Activated gamma-delta T cell treated with anti-CD3 and anti-CD28 coated beads, Interleukin-2, amount 50 U/mL, for 16 hours (primary cell): Measurements from ENCODE around the gene KCNJ4.

Experiments
- DNase-seq: peaks from one replicate; pipeline ENCODE4 v3.0.0-alpha.2; 2020; ENCODE audit warnings: low read depth

Gene KCNJ4

DNA sequence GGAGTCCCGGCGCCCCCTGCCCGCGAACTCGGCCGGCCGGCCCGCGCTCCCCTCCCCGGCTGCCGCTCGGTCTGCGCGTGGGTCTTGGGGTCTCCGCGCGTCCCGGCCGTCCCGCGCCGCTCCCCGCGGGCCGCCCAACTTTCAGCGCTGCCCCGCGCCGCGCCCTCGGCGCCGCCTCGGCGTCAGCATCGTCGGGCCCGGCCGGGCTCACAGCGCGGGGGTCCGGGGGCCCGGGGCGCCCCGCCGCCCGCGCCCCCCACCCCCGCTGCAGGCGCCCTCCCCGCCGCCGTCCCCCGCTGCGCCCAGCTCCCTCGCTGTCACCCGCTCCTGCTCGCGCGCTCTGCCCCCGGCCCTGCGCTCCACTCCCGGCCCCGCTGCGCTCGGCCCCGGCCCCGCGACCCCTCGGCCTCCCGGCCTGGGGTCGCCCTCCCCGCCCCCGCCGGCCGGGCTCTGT is at the start of gene KCNJ4:
KCNJ4 (minus strand) TSS at position 124 of the 454 bp plus-strand sequence. CDS start 27,067 bp downstream, outside the sequence.
- DNase-seq, result no peak

DNA sequence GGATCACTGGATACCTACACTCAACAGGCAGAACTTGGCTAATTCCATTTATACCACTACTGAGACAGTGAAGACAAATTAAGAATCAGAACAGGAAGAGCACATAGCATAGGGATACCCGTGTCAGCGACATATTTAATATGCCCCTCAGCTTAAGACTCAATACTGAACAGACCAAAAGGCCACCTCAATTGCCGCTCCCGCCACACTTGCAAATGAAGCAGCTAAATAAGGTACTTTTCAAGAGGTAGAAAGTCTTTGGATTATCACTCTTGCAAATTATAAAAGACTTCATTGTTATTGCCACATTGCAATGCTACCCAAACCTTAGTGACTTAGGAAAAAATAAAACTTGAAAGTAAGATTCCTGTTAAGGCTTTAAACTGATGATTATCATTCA is 48.0 kb upstream of the KCNJ4 start:
- no peak for DNase-seq

DNA sequence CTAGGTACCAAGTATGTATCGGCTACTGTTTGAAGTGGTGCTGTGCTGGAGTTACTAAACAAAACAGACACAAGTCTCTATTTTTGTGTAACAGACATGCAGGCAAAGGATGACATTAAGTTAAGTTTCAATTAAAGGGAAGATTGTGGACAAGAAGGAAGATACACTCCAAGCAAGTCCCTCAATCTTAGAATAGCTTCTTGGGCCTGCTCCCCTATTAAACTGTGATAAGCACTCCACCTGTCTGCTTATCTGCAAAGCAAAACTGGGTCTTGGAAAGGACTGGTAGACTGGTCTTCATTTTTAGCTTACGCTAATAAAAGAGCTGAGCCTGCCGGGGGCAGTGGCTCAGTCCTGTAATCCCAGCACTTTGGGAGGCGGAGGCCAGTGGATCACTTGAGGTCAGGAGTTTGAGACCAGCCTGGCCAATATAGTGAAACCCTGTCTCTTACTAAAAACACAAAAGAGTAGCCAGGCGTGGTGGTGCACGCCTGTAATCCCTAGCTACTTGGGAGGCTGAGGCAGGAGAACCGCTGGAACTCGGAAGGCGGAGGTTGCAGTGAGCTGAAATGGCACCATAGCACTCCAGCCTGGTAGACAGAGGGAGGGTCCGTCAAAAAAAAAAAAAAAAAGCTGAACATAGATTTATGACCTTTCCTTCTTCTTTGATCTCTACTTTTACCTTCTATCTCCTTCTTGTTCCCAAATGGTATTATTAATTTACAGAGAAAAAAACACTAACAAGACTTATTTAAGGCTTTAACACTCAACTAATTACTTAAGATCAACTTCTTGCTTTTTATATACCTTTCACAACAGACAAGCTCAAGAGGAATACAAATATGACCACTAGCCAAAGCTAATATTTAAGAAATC is 47.0 kb upstream of the KCNJ4 start:
- no peak for DNase-seq

GRCh38 chr22:38497869-38498268 is 42.9 kb upstream of the KCNJ4 start:
- DNase-seq, result no peak

DNA sequence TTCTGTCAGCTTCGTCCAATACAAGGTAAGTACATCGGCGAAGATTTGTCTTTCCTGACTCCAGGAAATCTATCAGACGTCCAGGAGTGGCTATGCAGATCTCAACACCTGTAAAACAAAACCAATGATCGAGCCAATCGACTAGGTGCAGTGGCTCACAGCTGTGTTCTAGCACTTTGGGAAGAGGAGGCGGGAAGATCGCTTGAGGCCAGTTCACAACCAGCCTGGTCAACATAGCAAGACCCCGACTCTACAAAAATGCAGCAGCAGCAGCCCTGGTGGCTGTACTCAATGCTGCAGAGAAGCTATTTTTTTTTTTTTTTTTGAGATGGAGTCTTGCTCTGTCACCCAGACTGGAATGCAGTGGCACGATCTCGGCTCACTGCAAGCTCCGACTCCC is 39.9 kb upstream of the KCNJ4 start:
- DNase-seq, result no peak

DNA sequence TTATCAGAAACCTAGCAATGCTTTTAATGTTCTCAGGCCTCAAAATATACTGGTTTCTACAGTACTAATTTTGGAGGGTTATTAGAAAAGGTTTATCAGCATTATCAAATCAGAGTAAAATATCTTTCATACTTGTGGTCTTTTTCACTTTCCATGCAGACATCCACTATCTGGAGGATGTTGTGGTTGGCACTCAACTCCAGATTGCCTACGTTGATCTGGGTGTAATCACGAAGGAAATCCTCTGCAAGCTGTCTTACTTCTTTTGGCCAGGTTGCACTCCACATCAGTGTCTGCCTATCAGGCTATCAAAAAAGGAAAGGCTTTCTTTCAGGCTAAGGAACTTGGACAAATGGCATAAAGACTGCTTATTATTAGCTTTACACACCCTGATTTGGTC is 39.5 kb upstream of the KCNJ4 start:
- no peak for DNase-seq

DNA sequence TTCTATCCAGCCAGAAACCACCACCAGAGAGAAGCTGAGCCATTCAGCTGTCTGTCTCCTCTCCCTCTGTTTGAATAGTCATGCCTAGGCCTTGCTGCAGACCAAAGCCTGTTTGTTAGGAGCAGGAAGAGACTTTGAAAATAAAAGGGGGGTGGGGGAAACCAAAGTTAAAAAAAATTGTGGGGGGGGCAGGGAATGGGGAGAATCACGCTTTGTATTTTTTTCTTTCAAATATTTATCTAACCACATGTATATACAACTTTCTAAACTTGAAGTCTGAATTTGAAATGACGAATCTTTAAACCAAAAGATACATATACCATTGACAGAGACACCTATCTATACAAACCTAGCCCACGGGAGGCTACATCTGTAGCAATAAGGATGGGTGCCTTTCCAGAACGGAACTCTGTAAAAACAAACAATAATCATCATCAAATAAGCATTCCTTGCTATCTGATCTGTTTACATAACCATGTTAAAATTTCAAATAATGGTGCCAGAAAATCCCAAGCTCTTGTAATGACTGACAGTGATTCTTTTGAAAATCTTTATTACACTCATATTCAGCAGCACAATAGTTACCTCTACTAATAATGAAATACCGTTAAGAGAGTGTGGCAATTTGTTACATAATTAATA is 36.8 kb upstream of the KCNJ4 start:
- no peak for DNase-seq

DNA sequence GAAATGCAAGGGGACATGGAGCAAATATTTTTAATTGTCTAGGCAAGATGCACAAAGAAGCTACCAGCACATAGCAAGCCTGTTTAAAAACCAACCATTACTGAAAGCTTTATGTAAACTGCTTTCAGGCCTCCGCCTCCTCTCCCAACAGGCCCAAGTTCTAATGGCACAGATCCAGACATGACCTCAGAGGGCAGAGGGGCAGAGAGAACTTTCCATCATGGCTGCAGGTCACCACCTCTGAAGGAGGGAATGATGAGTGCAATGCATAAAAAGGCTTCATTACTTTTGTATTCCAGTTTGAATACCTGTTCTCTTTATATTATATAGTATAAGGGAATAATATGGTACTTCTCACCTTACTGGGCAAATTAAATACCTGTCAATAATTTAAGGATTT is 35.9 kb upstream of the KCNJ4 start:
- no peak for DNase-seq

- no peak for DNase-seq
Measured at GRCh38 chr22:38490475-38490874, 35.5 kb upstream of the KCNJ4 start.

DNA sequence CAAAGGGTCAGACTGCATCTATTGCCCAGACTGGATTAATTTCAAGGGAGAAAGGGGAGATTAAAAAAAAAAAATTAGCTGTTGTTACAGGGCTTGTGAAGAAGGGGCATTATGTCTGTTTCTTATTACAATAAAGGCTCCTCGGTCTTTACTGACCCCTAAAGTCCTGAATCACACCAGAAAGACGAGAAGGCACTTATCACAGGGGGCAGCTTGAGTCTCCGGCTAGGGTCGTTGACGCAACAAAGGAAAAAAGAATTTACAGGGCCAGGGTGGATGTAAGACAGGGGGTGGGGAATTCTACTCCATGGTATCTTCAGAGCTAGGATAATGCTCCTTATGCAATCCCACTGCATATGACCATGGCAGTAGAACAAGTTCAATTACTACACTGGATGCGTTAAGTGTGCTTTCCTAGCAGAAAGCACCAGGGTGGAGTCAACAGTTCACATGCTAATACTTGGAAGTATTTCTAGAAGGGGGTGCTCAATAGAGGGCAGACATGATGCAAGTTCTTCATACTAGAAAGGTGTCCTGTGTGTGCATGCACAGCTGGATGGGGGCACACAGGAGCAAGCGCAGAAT is 34.7 kb upstream of the KCNJ4 start:
- DNase-seq, result no peak

DNA sequence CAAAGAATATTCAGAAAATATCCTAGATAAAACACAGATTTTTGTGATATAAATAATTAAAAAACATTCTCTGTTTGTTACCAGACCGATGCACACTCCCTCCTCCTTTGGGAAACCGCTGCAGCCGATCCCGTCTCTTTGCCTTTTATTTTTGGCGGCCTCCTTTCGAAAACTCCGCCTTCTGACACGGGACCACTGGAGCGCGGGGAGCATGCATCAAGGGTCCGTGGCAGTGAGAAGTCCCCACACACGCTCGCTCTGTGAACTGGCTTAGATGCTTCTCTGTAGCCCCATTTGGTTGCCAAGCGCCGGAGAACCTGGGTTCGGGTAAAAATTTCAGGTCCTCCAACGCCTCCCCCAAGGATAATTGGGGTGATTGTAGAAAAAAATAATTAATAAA is 34.1 kb upstream of the KCNJ4 start:
- DNase-seq, result no peak

GRCh38 chr22:38487946-38488345 is 32.9 kb upstream of the KCNJ4 start:
- DNase-seq, result no peak

DNA sequence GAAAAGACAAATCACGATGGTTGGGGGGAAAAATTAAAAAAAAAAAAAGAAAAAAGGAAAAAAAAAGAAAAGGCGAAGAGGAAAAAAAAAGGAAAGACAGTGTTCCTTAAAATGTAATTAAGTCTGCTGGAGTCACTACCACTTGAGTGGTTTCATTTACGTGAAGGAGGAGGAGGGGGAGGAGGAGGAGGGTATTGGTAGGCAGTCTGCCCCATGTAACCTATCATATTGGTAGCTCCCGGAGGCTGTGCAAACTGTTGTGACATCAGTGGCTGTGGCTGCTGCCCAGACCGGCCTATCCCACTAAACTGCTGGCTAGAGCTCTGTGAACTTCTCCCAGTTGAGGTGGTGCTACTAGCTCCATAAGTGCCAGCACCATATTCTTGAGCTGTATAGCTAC is 30.8 kb upstream of the KCNJ4 start:
- DNase-seq, result no peak

- no peak for DNase-seq
Measured at GRCh38 chr22:38484244-38484643, 29.2 kb upstream of the KCNJ4 start.

- no peak for DNase-seq
Measured at GRCh38 chr22:38482662-38483308, 27.8 kb upstream of the KCNJ4 start.

GRCh38 chr22:38481871-38482332 is 26.9 kb upstream of the KCNJ4 start:
- DNase-seq, result no peak

DNA sequence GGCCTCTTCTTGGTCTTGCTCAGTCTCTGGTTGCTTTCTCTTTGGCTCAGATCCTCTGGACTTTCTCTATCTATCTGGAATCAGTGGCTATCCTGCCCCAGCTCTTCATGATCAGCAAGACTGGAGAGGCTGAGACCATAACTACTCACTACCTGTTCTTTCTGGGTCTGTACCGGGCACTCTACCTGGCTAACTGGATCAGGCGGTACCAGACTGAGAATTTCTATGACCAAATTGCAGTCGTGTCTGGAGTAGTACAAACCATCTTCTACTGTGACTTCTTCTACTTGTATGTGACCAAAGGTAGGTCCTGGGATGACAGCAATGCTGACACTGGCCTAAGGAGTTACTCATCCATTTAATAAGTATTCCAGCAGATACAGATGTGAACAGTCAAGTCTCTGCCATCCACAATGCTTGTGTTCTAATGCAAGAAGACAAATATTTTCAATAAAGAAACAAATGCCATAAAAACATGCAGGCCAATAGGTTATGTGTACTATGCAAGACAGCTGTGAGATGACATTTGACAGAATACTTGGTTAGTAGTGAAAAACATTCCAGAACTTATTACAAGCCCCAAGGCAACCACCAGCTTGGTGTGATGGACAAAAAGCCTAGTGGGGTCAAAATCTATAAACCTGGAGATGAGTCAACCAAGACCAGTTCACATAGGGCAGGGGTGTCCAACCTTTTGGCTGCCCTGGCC is 26.3 kb upstream of the KCNJ4 start:
- DNase-seq, result no peak

DNA sequence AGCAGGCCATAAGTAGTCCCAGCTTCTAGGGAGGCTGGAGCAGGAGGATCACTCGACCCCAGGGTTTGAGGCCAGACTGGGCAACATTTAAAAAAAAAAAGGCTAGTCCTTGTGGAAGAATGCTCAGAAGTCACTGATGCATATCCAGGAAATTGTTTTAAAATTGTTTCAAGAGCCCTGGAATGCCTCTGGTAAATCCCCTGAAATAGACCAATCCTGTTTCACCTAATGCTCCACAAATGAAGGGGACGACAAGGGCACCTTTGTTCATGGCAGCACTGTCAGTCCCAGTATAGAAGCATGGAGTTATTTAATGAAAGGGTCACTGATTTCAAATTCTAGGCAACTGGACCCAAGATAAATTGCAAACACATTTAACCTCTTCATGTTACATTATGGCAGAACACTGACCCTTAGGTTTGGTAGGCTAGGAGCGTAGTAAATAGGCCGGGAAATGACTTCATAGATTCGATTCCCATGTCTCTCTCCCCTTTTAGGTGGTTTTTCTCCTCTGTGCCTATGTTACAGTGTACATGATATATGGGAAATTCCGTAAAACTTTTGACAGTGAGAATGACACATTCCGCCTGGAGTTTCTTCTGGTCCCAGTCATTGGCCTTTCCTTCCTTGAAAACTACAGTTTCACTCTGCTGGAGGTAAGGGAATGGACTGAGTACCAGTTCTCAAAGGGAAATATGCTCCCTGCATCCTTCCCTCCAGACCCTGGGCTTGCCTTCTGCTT is 24.3 kb upstream of the KCNJ4 start:
- DNase-seq, result no peak

DNA sequence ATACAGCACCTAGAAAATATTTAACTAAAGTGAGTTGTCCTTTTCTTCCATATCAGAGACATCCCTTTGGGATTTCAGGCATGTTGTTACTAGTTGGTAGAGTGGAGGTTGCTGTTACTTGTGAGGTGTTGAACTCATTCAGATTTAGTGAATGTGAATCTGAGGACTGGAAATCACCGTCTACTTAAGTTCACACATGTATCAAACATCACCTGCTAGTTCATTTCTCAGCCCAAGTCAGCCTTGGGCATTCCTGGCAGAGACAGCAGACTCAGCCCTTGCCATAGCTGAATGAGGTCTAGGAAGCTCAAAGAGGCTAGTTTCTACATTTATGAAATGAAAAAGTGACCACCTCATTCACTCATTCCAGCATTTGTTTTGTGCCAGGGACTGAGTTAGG is 22.6 kb upstream of the KCNJ4 start:
- DNase-seq, result no peak

DNA sequence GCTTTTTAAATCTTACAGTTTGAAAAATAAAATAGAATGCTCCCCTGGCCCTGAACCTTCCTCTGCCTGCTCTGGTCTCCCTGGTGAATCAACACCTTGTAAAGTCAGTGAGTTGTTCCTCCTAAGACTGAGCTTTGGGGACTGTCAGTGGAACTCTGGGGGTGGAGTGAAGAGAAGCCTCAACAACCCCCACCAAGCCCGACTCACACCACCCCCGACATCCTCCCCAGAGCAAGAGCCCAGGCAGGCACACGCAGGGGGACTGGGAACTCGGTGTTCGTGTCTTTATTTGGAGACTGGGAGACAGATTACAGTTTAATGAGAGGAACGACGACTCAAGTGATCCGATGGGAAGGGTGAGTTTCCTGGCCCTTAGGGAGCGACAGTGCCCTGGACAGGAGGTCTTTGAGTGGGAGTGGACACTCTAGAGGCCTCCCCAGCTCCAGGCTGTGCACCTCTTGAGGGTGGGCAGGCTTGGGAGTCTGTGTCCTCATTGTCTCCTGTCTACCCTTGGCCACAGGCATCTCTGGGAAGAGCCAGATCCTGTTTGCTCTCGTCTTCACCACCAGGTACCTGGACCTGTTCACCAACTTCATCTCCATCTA is 19.1 kb upstream of the KCNJ4 start:
- DNase-seq, result no peak

DNA sequence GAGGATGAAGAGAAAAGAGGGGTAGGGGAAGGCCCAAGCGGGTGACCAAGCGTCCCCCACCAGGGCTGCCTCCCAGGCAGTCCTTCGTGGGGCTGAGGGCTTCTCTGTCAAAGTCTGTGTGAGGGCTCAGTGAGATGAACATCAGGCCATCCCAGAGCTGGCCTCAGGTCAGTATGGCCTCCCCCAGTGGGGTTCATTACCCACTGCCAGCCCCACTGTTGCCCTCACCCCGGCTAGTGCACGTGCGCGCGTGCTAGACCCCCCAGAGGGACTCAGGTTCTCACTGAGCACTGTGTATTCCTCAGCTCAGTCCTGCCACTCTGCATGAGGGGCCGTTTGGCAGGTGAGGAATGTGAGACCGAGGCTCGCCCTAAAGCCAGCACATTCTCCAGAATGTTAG is 16.2 kb upstream of the KCNJ4 start:
- DNase-seq, result no peak
